ENCODE measurements around the gene PCYT1A. TPM values are rescaled to one million over a fixed set of nuclear protein-coding genes. Genes with fewer than 3 reads are reported as not detected.

The PCYT1A gene
- total RNA-seq, 1 experiment from 2014 or later: 64.5 TPM

- POLR2A ChIA-PET: no interaction called here
Observed at GRCh38 chr3:196334982-196335381, 47.5 kb upstream of the PCYT1A start.

GRCh38 chr3:196332168-196332567 is 44.6 kb upstream of the PCYT1A start:
- CTCF ChIA-PET: interaction anchor here (1.2 to 1.4 kb wide), 2 partner anchors 12 to 23 kb away, joined by 3 read pairs; no protein-coding TSS in a partner anchor
- no TSS peak for BruUV-seq (replicated peaks)
- DNase-seq (ENCODE audit: unreplicated experiment): no peak
- Mint-ChIP-seq H3K9me3 (ENCODE audit: unreplicated experiment) (no peaks in the 10 kb centered on the region), H3K4me3 (ENCODE audit: unreplicated experiment) (no peak overlapping the region), H3K27me3 (ENCODE audit: insufficient read depth, unreplicated experiment) (no peaks in the 10 kb centered on the region), H3K4me1 (ENCODE audit: insufficient read depth, unreplicated experiment) (peaks cover 3% of the 10 kb centered on the region), H3K27ac (ENCODE audit: low read depth, unreplicated experiment) (no peak overlapping the region), H3K36me3 (ENCODE audit: insufficient read depth, unreplicated experiment) (no peaks in the 10 kb centered on the region)
- intact Hi-C loops (cut with micrococcal nuclease): no loop called here
- POLR2A ChIA-PET: interaction anchor here (1.3 kb wide), 1 partner anchor 14 kb away, joined by 3 read pairs; the partner anchor contains the start of gene DYNLT2B
- TF ChIP-seq CTCF (IDR thresholded peaks at IDR 0.05; ENCODE audit: unreplicated experiment): no peak

More at GRCh38 chr3:196334982-196335381, 47.5 kb upstream of the PCYT1A start:
- no peak for DNase-seq (ENCODE audit: unreplicated experiment)
- BruUV-seq (replicated peaks): no TSS peak
- no peak overlapping the region for H3K27ac Mint-ChIP-seq (ENCODE audit: low read depth, unreplicated experiment)
- no peaks in the 10 kb centered on the region for H3K27me3 Mint-ChIP-seq (ENCODE audit: insufficient read depth, unreplicated experiment)
- no peak overlapping the region for H3K4me3 Mint-ChIP-seq (ENCODE audit: unreplicated experiment)
- H3K36me3 Mint-ChIP-seq (ENCODE audit: insufficient read depth, unreplicated experiment): no peaks in the 10 kb centered on the region
- no peaks in the 10 kb centered on the region for H3K9me3 Mint-ChIP-seq (ENCODE audit: unreplicated experiment)
- peaks cover 16% of the 10 kb centered on the region for H3K4me1 Mint-ChIP-seq (ENCODE audit: insufficient read depth, unreplicated experiment)
- intact Hi-C loops (cut with micrococcal nuclease): loop anchor here (5.0 kb wide), 1 partner anchor 167 kb away; the partner anchor contains the start of gene RNF168
- CTCF ChIA-PET: no interaction called here
- no peak for TF ChIP-seq CTCF (IDR thresholded peaks at IDR 0.05; ENCODE audit: unreplicated experiment)

GRCh38 chr3:196327405-196327804 is 39.9 kb upstream of the PCYT1A start:
- no peak for TF ChIP-seq CTCF (IDR thresholded peaks at IDR 0.05; ENCODE audit: unreplicated experiment)
- H3K27me3 Mint-ChIP-seq (ENCODE audit: insufficient read depth, unreplicated experiment): no peaks in the 10 kb centered on the region
- H3K4me1 Mint-ChIP-seq (ENCODE audit: insufficient read depth, unreplicated experiment): no peaks in the 10 kb centered on the region
- no peak overlapping the region for H3K27ac Mint-ChIP-seq (ENCODE audit: low read depth, unreplicated experiment)
- ChIA-PET POLR2A (interaction anchor here (1.1 to 1.8 kb wide), 2 partner anchors 10 to 11 kb away, joined by 3 to 6 read pairs; partner anchors contain the start of genes DYNLT2B and TM4SF19), CTCF (no interaction called here)
- H3K9me3 Mint-ChIP-seq (ENCODE audit: unreplicated experiment): no peaks in the 10 kb centered on the region
- peaks cover 13% of the 10 kb centered on the region for H3K36me3 Mint-ChIP-seq (ENCODE audit: insufficient read depth, unreplicated experiment)
- BruUV-seq (replicated peaks): no TSS peak
- no peak overlapping the region for H3K4me3 Mint-ChIP-seq (ENCODE audit: unreplicated experiment)
- DNase-seq (ENCODE audit: unreplicated experiment): no peak
- intact Hi-C loops (cut with micrococcal nuclease): no loop called here

- Mint-ChIP-seq H3K27me3 (ENCODE audit: insufficient read depth, unreplicated experiment) (no peaks in the 10 kb centered on the region), H3K36me3 (ENCODE audit: insufficient read depth, unreplicated experiment) (peaks cover 17% of the 10 kb centered on the region), H3K4me3 (ENCODE audit: unreplicated experiment) (no peak overlapping the region), H3K27ac (ENCODE audit: low read depth, unreplicated experiment) (no peak overlapping the region), H3K4me1 (ENCODE audit: insufficient read depth, unreplicated experiment) (no peaks in the 10 kb centered on the region), H3K9me3 (ENCODE audit: unreplicated experiment) (no peaks in the 10 kb centered on the region)
- no peak for DNase-seq (ENCODE audit: unreplicated experiment)
- CTCF ChIA-PET: no interaction called here
- intact Hi-C loops (cut with micrococcal nuclease): no loop called here
- no TSS peak for BruUV-seq (replicated peaks)
- TF ChIP-seq CTCF (IDR thresholded peaks at IDR 0.05; ENCODE audit: unreplicated experiment): no peak
- POLR2A ChIA-PET: interaction anchor here (1.1 to 1.8 kb wide), 2 partner anchors 9 to 11 kb away, joined by 3 to 6 read pairs; partner anchors contain the start of genes DYNLT2B and TM4SF19
Observed at GRCh38 chr3:196326936-196327335, 39.4 kb upstream of the PCYT1A start.

Measured in MCF 10A (cell line).